ENCODE measurements around the gene BRD2.

BRD2 gene

GRCh38 chr6:33010356-33010755 lies 42.0 kb downstream of the BRD2 start:
- DNase-seq (ENCODE audit: low read depth), result no peak
- TF ChIP-seq, protein P1, sequence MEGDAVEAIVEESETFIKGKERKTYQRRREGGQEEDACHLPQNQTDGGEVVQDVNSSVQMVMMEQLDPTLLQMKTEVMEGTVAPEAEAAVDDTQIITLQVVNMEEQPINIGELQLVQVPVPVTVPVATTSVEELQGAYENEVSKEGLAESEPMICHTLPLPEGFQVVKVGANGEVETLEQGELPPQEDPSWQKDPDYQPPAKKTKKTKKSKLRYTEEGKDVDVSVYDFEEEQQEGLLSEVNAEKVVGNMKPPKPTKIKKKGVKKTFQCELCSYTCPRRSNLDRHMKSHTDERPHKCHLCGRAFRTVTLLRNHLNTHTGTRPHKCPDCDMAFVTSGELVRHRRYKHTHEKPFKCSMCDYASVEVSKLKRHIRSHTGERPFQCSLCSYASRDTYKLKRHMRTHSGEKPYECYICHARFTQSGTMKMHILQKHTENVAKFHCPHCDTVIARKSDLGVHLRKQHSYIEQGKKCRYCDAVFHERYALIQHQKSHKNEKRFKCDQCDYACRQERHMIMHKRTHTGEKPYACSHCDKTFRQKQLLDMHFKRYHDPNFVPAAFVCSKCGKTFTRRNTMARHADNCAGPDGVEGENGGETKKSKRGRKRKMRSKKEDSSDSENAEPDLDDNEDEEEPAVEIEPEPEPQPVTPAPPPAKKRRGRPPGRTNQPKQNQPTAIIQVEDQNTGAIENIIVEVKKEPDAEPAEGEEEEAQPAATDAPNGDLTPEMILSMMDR (IDR thresholded peaks at IDR 0.05; ENCODE audit: control insufficient read depth, extremely low read depth, insufficient read depth), result no peak
- no peak overlapping the region for H3K4me3 ChIP-seq (ENCODE audit: low read depth, low read length)

GRCh38 chr6:33013608-33014007 lies 45.2 kb downstream of the BRD2 start:
- DNase-seq (ENCODE audit: low read depth), result no peak
- TF ChIP-seq, protein P1 (IDR thresholded peaks at IDR 0.05; ENCODE audit: control insufficient read depth, extremely low read depth, insufficient read depth), result no peak
- no peak overlapping the region for H3K4me3 ChIP-seq (ENCODE audit: low read depth, low read length)

GRCh38 chr6:33014841-33015634 lies 46.6 kb downstream of the BRD2 start:
- TF ChIP-seq, protein P1 (IDR thresholded peaks at IDR 0.05; ENCODE audit: control insufficient read depth, extremely low read depth, insufficient read depth), result peak; percentile 67
- DNase-seq (ENCODE audit: low read depth), result peak; percentile 72
- no peak overlapping the region for H3K4me3 ChIP-seq (ENCODE audit: low read depth, low read length)

DNA sequence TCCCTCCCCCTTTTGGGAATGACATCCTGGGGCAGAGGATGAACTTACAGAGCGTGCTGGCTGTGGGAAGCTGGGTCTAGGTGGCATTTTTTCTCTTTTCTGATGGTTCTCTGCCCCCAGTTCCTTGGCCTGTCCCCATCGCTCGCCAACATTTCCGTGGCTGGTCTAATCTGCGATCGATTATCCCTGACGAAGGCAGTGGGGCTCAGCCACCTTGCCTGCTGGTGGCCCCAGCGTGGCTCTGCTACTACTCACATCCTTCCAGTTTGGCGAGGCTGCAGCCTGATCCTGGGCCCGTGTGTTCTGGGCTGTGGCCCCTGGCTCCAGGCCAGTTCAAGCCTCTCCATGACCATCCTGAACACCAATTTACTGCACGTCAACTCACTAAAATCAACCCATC lies 47.4 kb downstream of the BRD2 start:
- TF ChIP-seq, protein P1 (IDR thresholded peaks at IDR 0.05; ENCODE audit: control insufficient read depth, extremely low read depth, insufficient read depth), result no peak
- H3K4me3 ChIP-seq (ENCODE audit: low read depth, low read length), result no peak overlapping the region
- no peak for DNase-seq (ENCODE audit: low read depth)

GRCh38 chr6:33017018-33017417 lies 48.6 kb downstream of the BRD2 start:
- DNase-seq (ENCODE audit: low read depth), result no peak
- H3K4me3 ChIP-seq (ENCODE audit: low read depth, low read length), result no peak overlapping the region
- TF ChIP-seq, protein P1 (IDR thresholded peaks at IDR 0.05; ENCODE audit: control insufficient read depth, extremely low read depth, insufficient read depth), result no peak

GRCh38 chr6:33017694-33018353 lies 49.4 kb downstream of the BRD2 start:
- DNase-seq (ENCODE audit: low read depth), result no peak
- TF ChIP-seq, protein P1 (IDR thresholded peaks at IDR 0.05; ENCODE audit: control insufficient read depth, extremely low read depth, insufficient read depth), result no peak
- no peak overlapping the region for H3K4me3 ChIP-seq (ENCODE audit: low read depth, low read length)

Measured in LNCaP clone FGC (cell line).